Activated B cell treated with CpG ODN at 0.5 μM for 24 hours (primary cell): ENCODE data around the gene TMEM135. TPM values are rescaled to one million over a fixed set of nuclear protein-coding genes. Genes with fewer than 3 reads are reported as not detected.
"Not testable (repeated sequence)": the region's sequence is repeated elsewhere in the genome, so short reads cannot be mapped to it uniquely, and the experiment has no call there.

ENCODE experiments used
- ATAC-seq: fragments of 200-7000 bp; cut with Tn5 transposase; one replicate; pipeline ENCODE4 v1.10.0; 2021; ENCODE audit warnings: low read depth, mild to moderate bottlenecking, moderate library complexity
- CTCF ChIA-PET: fragments of 350-600 bp; sonication (Branson Sonifier 250); formaldehyde crosslinking; loops from one replicate; lab custom pipeline; 2021; ENCODE audit warnings: antibody characterized with exemption; lab: Charles Lee
- POLR2A ChIA-PET: fragments of 350-600 bp; sonication (Branson Sonifier 250); formaldehyde crosslinking; loops from one replicate; lab custom pipeline; 2021; ENCODE audit warnings: antibody characterized with exemption; lab: Charles Lee
- DNase-seq: peaks from one replicate; pipeline ENCODE4 v3.0.0; 2022
- H3K27ac Mint-ChIP-seq: one replicate; pipeline ENCODE4 v1.8.0; 2020; ENCODE audit warnings: mixed read lengths
- H3K27me3 Mint-ChIP-seq: one replicate; pipeline ENCODE4 v1.8.0; 2021; ENCODE audit warnings: mixed read lengths
- H3K36me3 Mint-ChIP-seq: one replicate; pipeline ENCODE4 v1.8.0; 2021; ENCODE audit warnings: low read depth, mixed read lengths
- H3K4me1 Mint-ChIP-seq: one replicate; pipeline ENCODE4 v1.8.0; 2021; ENCODE audit warnings: mixed read lengths
- H3K4me3 Mint-ChIP-seq: one replicate; pipeline ENCODE4 v1.8.0; 2020; ENCODE audit warnings: mild to moderate bottlenecking, mixed read lengths
- H3K9me3 Mint-ChIP-seq: one replicate; pipeline ENCODE4 v1.8.0; 2020; ENCODE audit warnings: mixed read lengths
- intact Hi-C: fragments of 100-400 bp; cut with micrococcal nuclease; formaldehyde crosslinking; loops from one replicate; pipeline ENCODE4 v1.15.1; 2024
- total RNA-seq: library from RNA; stranded (reverse); gene quantifications from 2 replicates; pipeline ENCODE4 v1.2.3, GENCODE V29; 2022
- TF ChIP-seq, protein P1 (sequence below): fragments of 200-600 bp; IDR thresholded peaks from one replicate; pipeline ENCODE4 v1.8.0; 2022; ENCODE audit warnings: antibody characterized with exemption, mild to moderate bottlenecking

TMEM135 gene
- total RNA-seq = 7.4 and 10.1 TPM in 2 replicates

DNA sequence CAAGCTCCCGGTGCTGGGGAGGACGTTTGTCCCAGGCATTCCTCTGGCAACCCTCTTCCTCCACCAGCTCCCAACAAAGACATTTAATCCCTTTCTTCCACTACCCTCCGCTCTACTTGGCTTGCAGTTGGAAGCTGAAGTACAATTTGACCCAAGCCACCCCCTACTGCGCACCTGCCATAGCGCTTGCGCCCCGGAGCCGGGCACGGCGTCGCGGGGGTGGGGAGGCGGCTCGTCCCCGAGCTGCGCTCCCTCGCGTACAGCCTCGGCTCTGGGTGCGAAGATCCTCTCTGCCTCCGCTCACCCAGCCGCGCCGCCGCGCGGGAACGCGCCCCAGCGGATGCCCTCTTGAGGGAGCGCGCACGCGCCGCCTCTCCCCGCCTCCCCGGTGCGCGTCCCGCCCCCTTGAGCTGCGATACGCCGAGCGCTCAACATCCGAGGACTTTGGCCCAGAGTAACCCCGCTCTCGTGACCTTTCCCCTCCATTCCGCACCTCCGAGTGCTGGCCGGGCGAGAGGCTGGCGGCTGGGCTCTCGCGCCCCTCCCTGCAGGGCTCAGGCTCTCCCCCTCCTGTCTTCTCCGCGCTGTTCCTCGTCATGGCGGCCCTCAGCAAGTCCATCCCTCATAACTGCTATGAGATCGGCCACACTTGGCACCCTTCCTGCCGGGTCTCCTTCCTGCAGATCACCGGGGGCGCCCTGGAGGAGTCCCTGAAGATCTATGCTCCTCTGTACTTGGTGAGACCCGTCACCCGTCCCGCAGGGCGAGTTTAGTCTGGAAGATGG lies at the start of gene TMEM135:
Gene TMEM135, plus strand, starts transcription at position 485 of the 785 bp plus-strand sequence. Its CDS starts 112 bp downstream, at position 597.
- POLR2A ChIA-PET = interaction anchor here (0.7 kb wide), 1 partner anchor 924 kb away, joined by 3 read pairs; no protein-coding TSS in a partner anchor
- Mint-ChIP-seq H3K27me3 (no peaks in the 10 kb centered on the region), H3K27ac (peak within 1 kb of the TSS; percentile 75), H3K4me3 (peak within 1 kb of the TSS; percentile 99), H3K9me3 (no peaks in the 10 kb centered on the region), H3K4me1 (peaks cover 34% of the 10 kb centered on the region), H3K36me3 (peaks cover 7% of the 10 kb centered on the region)
- TF ChIP-seq, protein P1, sequence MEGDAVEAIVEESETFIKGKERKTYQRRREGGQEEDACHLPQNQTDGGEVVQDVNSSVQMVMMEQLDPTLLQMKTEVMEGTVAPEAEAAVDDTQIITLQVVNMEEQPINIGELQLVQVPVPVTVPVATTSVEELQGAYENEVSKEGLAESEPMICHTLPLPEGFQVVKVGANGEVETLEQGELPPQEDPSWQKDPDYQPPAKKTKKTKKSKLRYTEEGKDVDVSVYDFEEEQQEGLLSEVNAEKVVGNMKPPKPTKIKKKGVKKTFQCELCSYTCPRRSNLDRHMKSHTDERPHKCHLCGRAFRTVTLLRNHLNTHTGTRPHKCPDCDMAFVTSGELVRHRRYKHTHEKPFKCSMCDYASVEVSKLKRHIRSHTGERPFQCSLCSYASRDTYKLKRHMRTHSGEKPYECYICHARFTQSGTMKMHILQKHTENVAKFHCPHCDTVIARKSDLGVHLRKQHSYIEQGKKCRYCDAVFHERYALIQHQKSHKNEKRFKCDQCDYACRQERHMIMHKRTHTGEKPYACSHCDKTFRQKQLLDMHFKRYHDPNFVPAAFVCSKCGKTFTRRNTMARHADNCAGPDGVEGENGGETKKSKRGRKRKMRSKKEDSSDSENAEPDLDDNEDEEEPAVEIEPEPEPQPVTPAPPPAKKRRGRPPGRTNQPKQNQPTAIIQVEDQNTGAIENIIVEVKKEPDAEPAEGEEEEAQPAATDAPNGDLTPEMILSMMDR = no peak
- DNase-seq (peak; percentile 91), ATAC-seq (peak; percentile 96)
- CTCF ChIA-PET = interaction anchor here (0.8 kb wide), 1 partner anchor 13 kb away, joined by 3 read pairs; no protein-coding TSS in a partner anchor
- intact Hi-C loops = loop anchor here (1.0 to 10.0 kb wide), 6 partner anchors 82 to 1409 kb away; partner anchors contain the start of genes CCDC83, CREBZF, CTSC and FZD4

DNA sequence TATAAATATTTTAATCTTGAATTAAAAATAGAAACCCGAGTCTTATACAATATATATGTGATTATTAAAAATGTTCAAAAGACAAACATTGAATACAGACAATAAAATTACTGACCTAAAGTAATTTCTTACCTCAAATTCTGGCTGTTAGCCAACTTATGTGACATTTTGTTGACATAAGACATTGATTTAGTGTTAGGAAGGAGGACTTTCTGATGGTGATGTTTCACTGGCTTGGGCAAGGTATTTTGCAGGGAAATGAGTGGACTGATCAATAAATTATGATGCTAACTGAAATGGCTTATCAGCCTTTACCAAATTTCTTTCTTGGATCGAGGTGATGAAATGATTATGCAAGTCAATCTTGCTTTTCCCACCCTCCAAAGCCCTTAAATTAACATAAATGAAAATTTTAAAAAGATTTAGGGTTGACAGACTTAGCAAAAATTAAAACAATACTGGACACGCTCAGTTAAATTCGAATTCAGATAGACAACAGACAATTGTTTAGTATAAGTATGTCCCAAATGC lies 49.3 kb upstream of the TMEM135 start:
- H3K27ac Mint-ChIP-seq = no peak overlapping the region
- ChIA-PET CTCF (no interaction called here), POLR2A (no interaction called here)
- H3K36me3 Mint-ChIP-seq = no peaks in the 10 kb centered on the region
- ATAC-seq (no peak), DNase-seq (no peak)
- peaks cover 4% of the 10 kb centered on the region for H3K27me3 Mint-ChIP-seq
- H3K9me3 Mint-ChIP-seq = no peaks in the 10 kb centered on the region
- H3K4me3 Mint-ChIP-seq = no peak overlapping the region
- no peaks in the 10 kb centered on the region for H3K4me1 Mint-ChIP-seq
- TF ChIP-seq, protein P1 = no peak
- intact Hi-C loops = no loop called here

DNA sequence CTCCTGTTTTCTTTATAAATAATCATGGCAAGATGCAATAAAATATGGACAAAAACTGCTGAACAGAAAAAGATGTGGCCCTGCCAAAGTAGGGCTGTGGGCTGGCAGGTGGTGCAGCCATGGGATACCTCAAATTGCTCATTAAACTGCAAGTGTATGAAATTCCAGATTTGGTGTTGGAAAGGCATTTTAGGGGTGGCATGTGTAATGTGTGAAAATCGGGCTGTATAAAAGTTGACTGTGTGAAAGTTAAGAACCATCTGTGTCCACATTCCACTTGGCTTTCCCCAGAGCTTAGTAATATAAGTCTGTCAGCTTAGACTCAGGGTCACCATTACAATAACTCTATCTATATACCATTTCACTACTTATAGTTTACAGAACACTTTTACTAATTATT lies 47.7 kb upstream of the TMEM135 start:
- ChIA-PET POLR2A (no interaction called here), CTCF (no interaction called here)
- intact Hi-C loops = no loop called here
- H3K27ac Mint-ChIP-seq = no peak overlapping the region
- no peak for DNase-seq
- no peak overlapping the region for H3K4me3 Mint-ChIP-seq
- TF ChIP-seq, protein P1 = no peak
- no peak for ATAC-seq
- H3K36me3 Mint-ChIP-seq = no peaks in the 10 kb centered on the region
- no peaks in the 10 kb centered on the region for H3K9me3 Mint-ChIP-seq
- peaks cover 4% of the 10 kb centered on the region for H3K27me3 Mint-ChIP-seq
- H3K4me1 Mint-ChIP-seq = no peaks in the 10 kb centered on the region

DNA sequence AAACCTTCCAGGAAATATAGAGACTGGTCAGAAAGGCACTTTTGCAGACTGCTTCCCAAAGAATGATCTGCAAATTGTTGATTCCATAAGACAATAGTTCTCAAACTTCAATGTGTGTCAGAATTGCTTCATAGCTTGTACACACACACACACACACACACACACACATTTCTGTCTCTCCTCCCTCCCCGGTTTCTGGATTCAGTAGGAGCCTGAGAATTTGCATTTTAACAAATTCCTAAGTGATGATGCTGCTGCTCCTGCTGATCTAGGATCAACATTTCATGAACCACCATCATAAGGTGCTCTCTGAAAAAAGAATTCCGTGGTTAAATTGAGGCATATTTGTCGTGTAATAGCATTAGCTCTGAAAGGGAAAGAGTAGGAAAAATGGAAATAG lies 47.2 kb upstream of the TMEM135 start:
- H3K9me3 Mint-ChIP-seq = no peaks in the 10 kb centered on the region

DNA sequence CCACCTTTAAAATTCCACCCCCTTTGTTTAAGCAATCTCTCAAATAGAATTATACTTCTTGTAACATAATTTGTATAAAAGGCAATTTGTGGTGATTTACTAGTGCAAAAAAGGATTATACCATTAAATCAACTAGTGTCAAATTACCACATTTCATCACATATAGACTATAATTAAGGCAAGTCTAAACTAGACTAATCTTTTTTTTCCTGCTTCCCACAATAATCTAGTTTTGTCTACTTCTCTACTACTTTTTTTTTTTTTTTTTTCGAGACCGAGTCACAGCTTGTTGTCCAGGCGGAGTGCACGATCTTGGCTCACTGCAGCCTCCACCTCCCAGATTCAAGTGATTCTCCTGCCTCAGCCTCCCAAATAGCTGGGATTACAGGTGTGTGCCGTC lies 46.4 kb upstream of the TMEM135 start:
- Mint-ChIP-seq H3K9me3 (no peaks in the 10 kb centered on the region), H3K4me3 (no peak overlapping the region), H3K27me3 (peaks cover 4% of the 10 kb centered on the region), H3K36me3 (no peaks in the 10 kb centered on the region), H3K4me1 (no peaks in the 10 kb centered on the region), H3K27ac (no peak overlapping the region)
- ChIA-PET CTCF (no interaction called here), POLR2A (no interaction called here)
- intact Hi-C loops = no loop called here
- ATAC-seq (no peak), DNase-seq (no peak)
- TF ChIP-seq, protein P1 = no peak

More for the DNA sequence above, 47.2 kb upstream of the TMEM135 start:
- TF ChIP-seq, protein P1 = no peak
- ChIA-PET CTCF (no interaction called here), POLR2A (no interaction called here)
- Mint-ChIP-seq H3K27me3 (peaks cover 4% of the 10 kb centered on the region), H3K4me3 (no peak overlapping the region), H3K27ac (no peak overlapping the region), H3K4me1 (no peaks in the 10 kb centered on the region), H3K36me3 (no peaks in the 10 kb centered on the region)
- no peak for DNase-seq
- intact Hi-C loops = no loop called here
- ATAC-seq = no peak

DNA sequence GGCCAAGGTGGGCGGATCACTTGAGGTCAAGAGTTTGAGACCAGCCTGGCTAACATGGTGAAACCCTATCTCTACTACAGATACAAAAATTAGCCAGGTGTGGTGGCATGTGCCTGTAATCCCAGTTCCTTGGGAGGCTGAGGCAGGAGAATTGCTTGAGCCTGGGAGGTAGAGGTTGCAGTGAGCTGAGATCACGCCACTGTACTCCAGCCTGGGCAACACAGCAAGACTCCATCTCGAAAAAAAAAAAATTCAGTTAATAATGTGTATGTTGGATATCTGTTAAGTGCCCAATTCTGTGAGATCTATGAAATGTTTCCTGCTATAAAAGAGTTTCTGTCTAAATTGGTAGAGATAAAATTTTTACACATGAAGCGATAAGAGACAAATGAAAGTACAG lies 45.4 kb upstream of the TMEM135 start:
- CTCF ChIA-PET, POLR2A ChIA-PET, H3K27me3 Mint-ChIP-seq, ATAC-seq, H3K9me3 Mint-ChIP-seq, H3K4me1 Mint-ChIP-seq, intact Hi-C loops, H3K36me3 Mint-ChIP-seq, H3K4me3 Mint-ChIP-seq, H3K27ac Mint-ChIP-seq, DNase-seq: not testable (repeated sequence)
